Hepatocyte (in vitro differentiated cells): ENCODE measurements around the gene KIF20B.

Experiments used
- CTCF ChIP-seq: fragments of 200-600 bp; sonication (generic); IDR thresholded peaks from 2 replicates; pipeline ENCODE4 v1.5.1; 2016; ENCODE audit warnings: antibody characterized with exemption, mild to moderate bottlenecking; ENCODE audit not compliant: poor library complexity
- EZH2 ChIP-seq: fragments of 200-600 bp; sonication (generic); IDR thresholded peaks from 2 replicates; pipeline ENCODE4 v1.6.1; 2016; ENCODE audit warnings: antibody characterized with exemption, mild to moderate bottlenecking, borderline replicate concordance
- EZH2phosphoT487 ChIP-seq: fragments of 200-600 bp; sonication (generic); IDR thresholded peaks from one replicate; pipeline ENCODE4 v1.6.1; 2018; ENCODE audit warnings: antibody characterized with exemption, mild to moderate bottlenecking, low read depth, moderate library complexity; ENCODE audit not compliant: unreplicated experiment, severe bottlenecking

GRCh38 chr10:89808842-89809241 lies 107.5 kb downstream of the KIF20B start:
- TF ChIP-seq EZH2phosphoT487 (no peak), CTCF (no peak), EZH2 (no peak)
